Spleen (tissue), 11 donors: ENCODE data around the gene STX16. TPM values are rescaled to one million over a fixed set of nuclear protein-coding genes. Genes with fewer than 3 reads are reported as not detected.

Experiments
- DNase-seq: peaks from one replicate; pipeline ENCODE4 v3.0.0-alpha.2; 2020
- H3K27ac ChIP-seq, 8 donors: fragments of 200-600 bp; sonication (generic) in 7 of 8; 1 replicate in 4 of 8; 2 replicates in 4 of 8; pipeline versions ENCODE4 v1.5.0 to v1.8.0; 2016 to 2021; ENCODE audit warnings: inconsistent platforms in 4 of 8, mild to moderate bottlenecking in 4 of 8, moderate library complexity in 1 of 8
- H3K27me3 ChIP-seq, 7 donors: fragments of 200-600 bp; sonication (generic) in 6 of 7; replicated peaks in 1 of 7; 1 replicate in 4 of 7; 2 replicates in 3 of 7; pipeline versions ENCODE4 v1.5.0 to v1.8.0; 2016 to 2021; ENCODE audit warnings: inconsistent platforms in 3 of 7, mild to moderate bottlenecking in 1 of 7
- H3K36me3 ChIP-seq, 6 donors: fragments of 200-600 bp; sonication (generic) in 5 of 6; 1 replicate in 4 of 6; 2 replicates in 2 of 6; pipeline versions ENCODE4 v1.5.0 to v1.8.0; 2016 to 2021; ENCODE audit warnings: inconsistent platforms in 2 of 6
- H3K4me1 ChIP-seq, 6 donors: fragments of 200-600 bp; sonication (generic) in 5 of 6; 1 replicate in 3 of 6; 2 replicates in 3 of 6; pipeline versions ENCODE4 v1.5.0 to v1.8.0; 2016 to 2021; ENCODE audit warnings: inconsistent platforms in 3 of 6
- H3K4me3 ChIP-seq, 8 donors: fragments of 200-600 bp; sonication (generic) in 7 of 8; 1 replicate in 4 of 8; 2 replicates in 4 of 8; pipeline versions ENCODE4 v1.5.0 to v1.8.0; 2016 to 2021; ENCODE audit warnings: inconsistent platforms in 4 of 8, mild to moderate bottlenecking in 4 of 8, moderate library complexity in 2 of 8
- H3K9me3 ChIP-seq, 8 donors: fragments of 200-600 bp; sonication (generic) in 7 of 8; 1 replicate in 4 of 8; 2 replicates in 4 of 8; pipeline versions ENCODE4 v1.5.0 to v1.8.0; 2016 to 2021; ENCODE audit warnings: inconsistent platforms in 4 of 8
- CTCF ChIP-seq, 11 experiments: fragments of 200-600 bp in 7 of 11; fragments of 450-650 bp in 4 of 11; sonication (generic) in 4 of 11; IDR thresholded peaks in 8 of 11; conservative IDR thresholded peaks in 3 of 11; 1 replicate in 7 of 11; 2 replicates in 4 of 11; pipeline versions ENCODE4 v1.4.0 to v1.8.0; 2016 to 2021; ENCODE audit warnings: antibody characterized with exemption in 11 of 11, inconsistent platforms in 4 of 11, mild to moderate bottlenecking in 1 of 11
- POLR2A ChIP-seq, 3 donors: fragments of 450-650 bp; IDR thresholded peaks; one replicate each; pipeline ENCODE4 v1.5.1; 2017; ENCODE audit warnings: antibody characterized with exemption in 3 of 3, mild to moderate bottlenecking in 1 of 3
- POLR2AphosphoS5 ChIP-seq, 3 donors: sonication (generic); formaldehyde crosslinking; IDR thresholded peaks; one replicate each; pipeline ENCODE4 v1.5.1; 2017; ENCODE audit warnings: antibody characterized with exemption in 3 of 3
- WGBS, 5 donors: extraction: QIAGEN DNeasy Blood & Tissue Kit in 3 of 5; methylation state at CpG; one replicate each; pipeline versions ENCODE4 v1.1.5 to v1.1.7; 2013 to 2018; 5-methylcytosine and 5-hydroxymethylcytosine counted together
- intact Hi-C: fragments of 100-400 bp; cut with DNase I; formaldehyde crosslinking; loops from one replicate; pipeline ENCODE4 v1.15.0; 2023; ENCODE audit warnings: low total_unique reads
- polyA plus RNA-seq, 3 donors: library from polyadenylated mRNA; stranded (reverse); fragments of 200-250 nt; gene quantifications; one replicate each; pipeline ENCODE4 v1.2.1, GENCODE V29; 2013
- total RNA-seq, 7 donors: library from RNA; depleted of rRNA in 3 of 7; stranded (reverse); fragments of >200 nt in 3 of 7; fragmentation: NEBNext Ultra II Directional in 4 of 7; extraction: Animal tissue kit (Norgen Biotek cat#: 25700) in 4 of 7; gene quantifications; one replicate each; pipeline versions ENCODE4 v1.1.0 to v1.2.1, GENCODE V29; 2016 to 2021
- donor health status: healthy with polysubstance abuse.
- donor health status: DM: no; HTN: no; CAD: no; lungs with moderate emphysema.
- donor health status: DM: no; HTN: no; CAD: no.
- donor health status: Bipolar disorder and iron deficiency.
- donor health status: healthy.
- donor health status: DM: no; HTN: no; CAD: no.
- donor health status: DM: yes; HTN: yes; CAD: no.

The STX16 gene
- total and polyA plus RNA-seq, 10 donors: 34.4 to 105 (median 75.0) TPM

- WGBS, 5 donors: 88 to 94% (median 90%) methylated on average over 9 of the region's 9 CpGs
- H3K27ac ChIP-seq: no peak overlapping the region
- TF ChIP-seq POLR2A (IDR thresholded peaks at IDR 0.05) (no peak), CTCF (IDR thresholded peaks at IDR 0.05 in 8 of 11, conservative IDR thresholded peaks at IDR 0.05 in 3 of 11) (peak in 1 of 11 experiments; percentile 14)
Measured at GRCh38 chr20:58621906-58622548, 29.1 kb upstream of the STX16 start.

GRCh38 chr20:58622671-58623578 lies 28.2 kb upstream of the STX16 start:
- Histone ChIP-seq H3K36me3 (no peaks in the 10 kb centered on the region), H3K9me3 (no peaks in the 10 kb centered on the region), H3K4me1 (peaks cover 0 to 12% (median 0%) of the 10 kb centered on the region in 6 donors), H3K4me3 (no peak overlapping the region), H3K27ac (no peak overlapping the region), H3K27me3 (peaks cover 0 to 27% (median 4%) of the 10 kb centered on the region in 7 donors)
- WGBS, 5 donors: 76 to 90% (median 79%) methylated on average over 13 of the region's 13 CpGs
- TF ChIP-seq POLR2A (IDR thresholded peaks at IDR 0.05) (no peak), CTCF (IDR thresholded peaks at IDR 0.05 in 8 of 11, conservative IDR thresholded peaks at IDR 0.05 in 3 of 11) (no peak), POLR2AphosphoS5 (IDR thresholded peaks at IDR 0.05) (no peak)
- DNase-seq: peak; percentile 49
- intact Hi-C loops: no loop called here

More at GRCh38 chr20:58621906-58622548, 29.1 kb upstream of the STX16 start:
- Histone ChIP-seq H3K9me3 (no peaks in the 10 kb centered on the region), H3K4me3 (no peak overlapping the region), H3K27me3 (peaks cover 0 to 27% (median 4%) of the 10 kb centered on the region in 7 donors), H3K4me1 (peaks cover 0 to 10% (median 0%) of the 10 kb centered on the region in 6 donors), H3K36me3 (no peaks in the 10 kb centered on the region)
- peak; percentile 29 for DNase-seq
- intact Hi-C loops: no loop called here

GRCh38 chr20:58623579-58624473 lies 27.3 kb upstream of the STX16 start:
- Histone ChIP-seq H3K4me1 (peaks cover 0 to 13% (median 0%) of the 10 kb centered on the region in 6 donors), H3K27me3 (peaks cover 0 to 24% (median 4%) of the 10 kb centered on the region in 7 donors), H3K36me3 (no peaks in the 10 kb centered on the region), H3K9me3 (no peaks in the 10 kb centered on the region), H3K4me3 (no peak overlapping the region), H3K27ac (no peak overlapping the region)
- TF ChIP-seq POLR2AphosphoS5 (IDR thresholded peaks at IDR 0.05) (no peak), POLR2A (IDR thresholded peaks at IDR 0.05) (no peak), CTCF (IDR thresholded peaks at IDR 0.05 in 8 of 11, conservative IDR thresholded peaks at IDR 0.05 in 3 of 11) (no peak)
- WGBS, 5 donors: 89 to 96% (median 94%) methylated on average over 28 to 29 of the region's 29 CpGs
- DNase-seq: peak; percentile 56
- intact Hi-C loops: no loop called here
